Stimulated activated CD4-positive, alpha-beta T cell treated with anti-CD3 and anti-CD28 coated beads, Interleukin-12 subunit alpha, Interleukin-12 subunit beta, amount 100 ng/mL, for 24 hours (primary cell): ENCODE data around the gene SYN1.
A peak's percentile ranks its signal among the peaks of the same experiment; 100 is the strongest.
"Not testable (repeated sequence)": the region's sequence is repeated elsewhere in the genome, so short reads cannot be mapped to it uniquely, and the experiment has no call there.

Source experiments
- DNase-seq, 2 experiments: peaks; one replicate each; pipeline ENCODE4 v3.0.0-alpha.2; 2020; ENCODE audit warnings: low read depth in 2 of 2

Gene SYN1

GRCh38 chrX:47619486-47620302 lies at the start of gene SYN1:
SYN1 (minus strand) TSS chrX:47619857; CDS start chrX:47619728, 129 bp downstream.
- peak; percentile 62 for DNase-seq

GRCh38 chrX:47665797-47666196 lies 46.1 kb upstream of the SYN1 start:
- DNase-seq, result not testable (repeated sequence)

GRCh38 chrX:47664737-47665136 lies 45.1 kb upstream of the SYN1 start:
- no peak for DNase-seq

GRCh38 chrX:47662144-47662657 lies 42.5 kb upstream of the SYN1 start:
- peak in 1 of 2 experiments; percentile 41 for DNase-seq

- no peak for DNase-seq
These were observed 41.9 kb upstream of the SYN1 start for GRCh38 chrX:47661539-47661938.

GRCh38 chrX:47659421-47659726 lies 39.7 kb upstream of the SYN1 start:
- DNase-seq, result no peak

- DNase-seq, result peak; percentile 80 to 90
These were observed 39.2 kb upstream of the SYN1 start, which contains the start of gene UXT for GRCh38 chrX:47658684-47659420. UXT (minus strand) TSS chrX:47659180; CDS start chrX:47658927, 253 bp downstream.

GRCh38 chrX:47658301-47658683 lies 38.6 kb upstream of the SYN1 start:
- no peak for DNase-seq

GRCh38 chrX:47651043-47651905 lies 31.6 kb upstream of the SYN1 start:
- DNase-seq, result no peak

GRCh38 chrX:47650164-47651042 lies 30.7 kb upstream of the SYN1 start, which contains the start of gene ELK1:
ELK1 (minus strand) TSS chrX:47650563; CDS start chrX:47641441, 9,122 bp downstream.
- DNase-seq, result peak; percentile 70 to 75

- no peak for DNase-seq
These were observed 30.1 kb upstream of the SYN1 start for GRCh38 chrX:47649781-47650163.

GRCh38 chrX:47649271-47649670 lies 29.6 kb upstream of the SYN1 start:
- no peak for DNase-seq

GRCh38 chrX:47648376-47648775 lies 28.7 kb upstream of the SYN1 start:
- DNase-seq, result no peak

- no peak for DNase-seq
These were observed 27.0 kb upstream of the SYN1 start for GRCh38 chrX:47646636-47647035.

GRCh38 chrX:47645530-47645929 lies 25.9 kb upstream of the SYN1 start:
- no peak for DNase-seq

- no peak for DNase-seq
These were observed 25.0 kb upstream of the SYN1 start for GRCh38 chrX:47644557-47645091.

GRCh38 chrX:47643926-47644325 lies 24.3 kb upstream of the SYN1 start:
- no peak for DNase-seq

- DNase-seq, result no peak
These were observed 19.2 kb upstream of the SYN1 start for GRCh38 chrX:47638816-47639215.

- peak in 1 of 2 experiments; percentile 29 for DNase-seq
These were observed 18.0 kb upstream of the SYN1 start for GRCh38 chrX:47637546-47638195.
